Regular cardiac myocyte (primary cell): ENCODE results near the gene PGGT1B. TPM values are rescaled to one million over a fixed set of nuclear protein-coding genes. Genes with fewer than 3 reads are reported as not detected.

Experiments used
- total RNA-seq: library from RNA; depleted of rRNA; stranded (reverse); fragments of >200 nt; gene quantifications from 2 replicates; pipeline ENCODE4 v1.2.3, GENCODE V29; 2014

The PGGT1B gene
- total RNA-seq = 16.1 and 19.7 TPM in 2 replicates

GRCh38 chr5:115262321-115263077 is at the start of gene PGGT1B:
Gene PGGT1B (minus strand): TSS chr5:115262877. CDS start chr5:115262851, 26 bp downstream.

DNA sequence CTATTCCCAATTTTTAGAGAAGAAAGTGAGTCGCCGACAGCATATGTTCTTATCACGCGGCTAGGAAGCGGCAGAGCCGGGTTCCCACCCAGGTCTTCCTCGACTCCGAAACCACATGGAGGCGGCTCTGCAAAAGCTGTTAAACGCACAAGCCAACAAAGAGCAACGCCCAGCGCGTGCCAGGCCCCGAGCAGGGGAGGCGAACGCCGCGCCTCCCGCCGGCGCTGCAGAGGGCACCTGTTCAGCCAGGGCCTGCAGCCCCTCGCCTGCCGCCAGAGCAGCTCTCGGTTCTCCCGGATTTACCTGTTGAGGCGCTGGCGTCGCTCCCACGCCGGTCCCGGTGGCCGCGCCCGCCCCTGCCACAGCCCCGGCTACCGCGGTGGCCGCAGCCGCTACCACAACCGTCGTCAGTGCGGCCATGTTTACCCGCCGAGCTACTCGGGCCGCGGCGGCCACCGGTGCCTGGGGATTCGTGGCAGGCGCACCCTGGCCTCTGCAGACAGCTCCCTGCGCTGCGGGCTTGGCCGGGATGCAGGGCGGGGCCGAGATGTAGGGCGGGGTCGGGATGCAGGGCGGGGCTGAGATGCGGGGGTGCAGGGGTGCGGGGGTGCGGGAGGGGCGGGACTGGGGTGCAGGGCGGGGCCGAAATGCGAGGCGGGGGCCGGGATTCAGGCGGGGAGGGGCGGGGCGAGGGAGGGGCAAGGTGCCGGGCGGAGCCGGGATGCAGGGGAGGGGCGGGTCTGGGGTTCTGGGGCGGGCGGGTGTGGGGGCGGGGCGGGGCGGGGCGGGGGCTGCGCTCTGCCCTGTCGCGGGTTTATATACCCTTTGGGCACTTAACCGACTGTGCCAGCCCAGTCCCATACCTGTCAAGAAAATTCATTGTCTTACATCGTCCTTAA is 33.7 kb upstream of the PGGT1B start, which contains the start of gene CCDC112:
Gene CCDC112 (minus strand): TSS at position 531 of the 899 bp plus-strand sequence. CDS start 111 bp downstream, at position 420.

DNA sequence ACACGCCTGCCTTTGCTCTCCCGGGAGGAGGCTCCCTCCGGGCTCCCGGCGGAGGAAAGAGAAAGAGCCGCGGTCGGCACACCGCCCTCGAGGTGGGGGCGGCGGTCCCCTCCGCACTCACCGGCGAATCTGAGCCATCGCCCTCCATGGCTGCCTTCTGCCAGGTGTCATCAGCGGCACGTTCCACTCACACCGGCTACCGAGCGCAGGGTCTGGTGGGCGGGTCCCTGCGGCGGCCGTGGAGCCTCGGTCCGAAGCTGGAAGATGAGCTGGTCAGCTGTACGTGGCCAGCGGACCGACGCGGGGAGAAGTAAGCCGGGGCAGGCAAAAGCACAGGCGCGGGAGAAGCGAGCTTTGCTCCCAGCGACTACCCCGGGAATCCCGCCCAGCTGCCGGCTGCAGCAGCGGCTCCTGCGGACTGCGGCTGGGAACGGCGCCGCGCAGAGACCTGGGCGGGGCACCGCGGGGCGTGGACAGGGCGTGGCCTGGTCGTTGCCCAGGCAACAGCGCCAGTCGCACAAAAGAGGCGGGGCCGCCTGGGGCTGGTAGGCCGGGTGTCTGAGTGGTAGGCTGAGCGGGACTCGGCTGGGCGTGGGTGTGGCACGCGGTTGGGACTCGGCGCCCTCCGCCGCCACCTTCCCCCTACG is 93.1 kb downstream of the PGGT1B start, which contains the start of gene TRIM36:
Gene TRIM36 (minus strand): TSS at position 422 of the 647 bp plus-strand sequence. CDS start 274 bp downstream, at position 148.

Other genes starting within 250 kb of the PGGT1B start
- 0.38 and 0.56 TPM in 2 replicates for gene TRIM36, start 93.0 kb downstream of the PGGT1B start, total RNA-seq
- 6.1 and 7.3 TPM in 2 replicates for gene CCDC112, start 33.8 kb upstream of the PGGT1B start, total RNA-seq